Testis (tissue), 2 donors: ENCODE results near the gene RIC3.

Experiments
- POLR2A ChIP-seq: fragments of 450-650 bp; IDR thresholded peaks from one replicate; pipeline ENCODE4 v1.6.1; 2017; ENCODE audit warnings: antibody characterized with exemption, mild to moderate bottlenecking, moderate library complexity
- TF ChIP-seq, protein P1 (sequence below), 3 experiments: fragments of 450-650 bp in 2 of 3; fragments of 200-600 bp in 1 of 3; sonication (generic) in 1 of 3; IDR thresholded peaks; one replicate each; pipeline ENCODE4 v1.5.1; 2016 to 2019; ENCODE audit warnings: antibody characterized with exemption in 3 of 3, mild to moderate bottlenecking in 2 of 3, moderate library complexity in 1 of 3

DNA sequence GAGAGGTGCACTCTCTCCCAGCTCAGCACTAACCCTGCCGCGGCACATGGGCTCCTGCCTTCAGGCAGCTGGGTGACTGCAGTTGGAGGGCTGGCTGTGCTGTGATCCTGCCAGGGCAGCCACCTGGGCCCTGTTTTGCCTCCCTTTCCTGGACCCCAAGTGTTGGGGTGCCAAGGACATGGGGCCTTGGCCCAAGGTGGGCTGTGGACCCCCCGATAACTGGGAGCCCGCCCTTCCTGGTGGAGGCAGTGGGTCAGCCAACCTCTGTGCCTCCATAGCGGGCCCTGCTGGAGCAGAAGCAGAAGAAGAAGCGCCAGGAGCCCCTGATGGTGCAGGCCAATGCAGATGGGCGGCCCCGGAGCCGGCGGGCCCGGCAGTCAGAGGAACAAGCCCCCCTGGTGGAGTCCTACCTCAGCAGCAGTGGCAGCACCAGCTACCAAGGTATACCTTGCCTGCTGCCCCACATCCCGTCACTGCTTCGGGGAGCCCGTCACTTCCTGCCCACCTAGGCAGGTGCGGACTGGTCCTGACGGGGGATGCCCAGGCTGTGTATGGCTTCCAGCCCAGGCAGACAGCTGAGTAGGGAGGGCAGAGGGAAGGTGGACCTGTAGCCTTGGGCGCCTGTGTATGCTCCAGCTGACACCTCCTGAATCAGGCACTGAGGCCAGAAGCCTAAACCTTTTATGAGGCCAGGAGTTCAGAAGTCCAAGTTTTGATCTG lies 78.9 kb downstream of the RIC3 start:
- TF ChIP-seq, protein P1, sequence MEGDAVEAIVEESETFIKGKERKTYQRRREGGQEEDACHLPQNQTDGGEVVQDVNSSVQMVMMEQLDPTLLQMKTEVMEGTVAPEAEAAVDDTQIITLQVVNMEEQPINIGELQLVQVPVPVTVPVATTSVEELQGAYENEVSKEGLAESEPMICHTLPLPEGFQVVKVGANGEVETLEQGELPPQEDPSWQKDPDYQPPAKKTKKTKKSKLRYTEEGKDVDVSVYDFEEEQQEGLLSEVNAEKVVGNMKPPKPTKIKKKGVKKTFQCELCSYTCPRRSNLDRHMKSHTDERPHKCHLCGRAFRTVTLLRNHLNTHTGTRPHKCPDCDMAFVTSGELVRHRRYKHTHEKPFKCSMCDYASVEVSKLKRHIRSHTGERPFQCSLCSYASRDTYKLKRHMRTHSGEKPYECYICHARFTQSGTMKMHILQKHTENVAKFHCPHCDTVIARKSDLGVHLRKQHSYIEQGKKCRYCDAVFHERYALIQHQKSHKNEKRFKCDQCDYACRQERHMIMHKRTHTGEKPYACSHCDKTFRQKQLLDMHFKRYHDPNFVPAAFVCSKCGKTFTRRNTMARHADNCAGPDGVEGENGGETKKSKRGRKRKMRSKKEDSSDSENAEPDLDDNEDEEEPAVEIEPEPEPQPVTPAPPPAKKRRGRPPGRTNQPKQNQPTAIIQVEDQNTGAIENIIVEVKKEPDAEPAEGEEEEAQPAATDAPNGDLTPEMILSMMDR (IDR thresholded peaks at IDR 0.05) = no peak
- no peak for TF ChIP-seq POLR2A
